Activated CD4-positive, alpha-beta T cell treated with anti-CD3 and anti-CD28 coated beads, Interleukin-2, amount 50 U/mL, for 24 hours (primary cell): ENCODE results near the gene ZNF609.

Experiments
- DNase-seq, 2 donors: peaks; one replicate each; pipeline ENCODE4 v3.0.0-alpha.2; 2020; ENCODE audit warnings: low read depth in 1 of 2, low spot score in 1 of 2

ZNF609 gene

GRCh38 chr15:64690578-64691296 lies 230.4 kb downstream of the ZNF609 start:
- no peak for DNase-seq

- no peak for DNase-seq
These were observed 231.7 kb downstream of the ZNF609 start for GRCh38 chr15:64691896-64692565.

GRCh38 chr15:64693134-64693533 lies 232.8 kb downstream of the ZNF609 start:
- no peak for DNase-seq

- no peak for DNase-seq
These were observed 234.4 kb downstream of the ZNF609 start for GRCh38 chr15:64694816-64695215.

GRCh38 chr15:64695561-64695992 lies 235.2 kb downstream of the ZNF609 start:
- no peak for DNase-seq

- DNase-seq: no peak
These were observed 236.1 kb downstream of the ZNF609 start for GRCh38 chr15:64696481-64696880.

- peak in 1 of 2 donors; percentile 7 for DNase-seq
These were observed 237.6 kb downstream of the ZNF609 start for GRCh38 chr15:64697911-64698369.

- DNase-seq: no peak
These were observed 238.4 kb downstream of the ZNF609 start for GRCh38 chr15:64698823-64699222.

GRCh38 chr15:64699751-64700388 lies 239.5 kb downstream of the ZNF609 start:
- no peak for DNase-seq

GRCh38 chr15:64701051-64701450 lies 240.7 kb downstream of the ZNF609 start:
- no peak for DNase-seq

GRCh38 chr15:64701482-64702184 lies 241.3 kb downstream of the ZNF609 start:
- no peak for DNase-seq

- peak; percentile 93 to 94 for DNase-seq
These were observed 242.6 kb downstream of the ZNF609 start for GRCh38 chr15:64702816-64703631.

- DNase-seq: no peak
These were observed 243.2 kb downstream of the ZNF609 start for GRCh38 chr15:64703632-64703959.

- DNase-seq: no peak
These were observed 244.6 kb downstream of the ZNF609 start for GRCh38 chr15:64705006-64705405.

- DNase-seq: no peak
These were observed 245.9 kb downstream of the ZNF609 start for GRCh38 chr15:64706011-64706911.

GRCh38 chr15:64710676-64711428 lies 250.5 kb downstream of the ZNF609 start:
- no peak for DNase-seq

GRCh38 chr15:64712353-64712752 lies 252.0 kb downstream of the ZNF609 start:
- DNase-seq: no peak

- no peak for DNase-seq
These were observed 253.2 kb downstream of the ZNF609 start for GRCh38 chr15:64713592-64713991.

GRCh38 chr15:64716452-64716851 lies 256.1 kb downstream of the ZNF609 start:
- no peak for DNase-seq
